Mammary epithelial cell (primary cell): Measurements from ENCODE around the gene MAMLD1.

ENCODE experiments used
- CTCF ChIP-seq, 2 donors: IDR thresholded peaks in 1 of 2; conservative IDR thresholded peaks in 1 of 2; 2 replicates each; pipeline ENCODE4 v1.5.1; 2011 to 2012; ENCODE audit warnings: inconsistent platforms in 2 of 2, low read length in 2 of 2, mild to moderate bottlenecking in 2 of 2, control low read depth in 1 of 2, low read depth in 1 of 2; ENCODE audit not compliant: insufficient read depth in 1 of 2; ENCODE audit errors: extremely low read depth in 1 of 2
- EZH2 ChIP-seq: IDR thresholded peaks from 2 replicates; pipeline ENCODE4 v1.6.1; 2012; ENCODE audit warnings: low read length, inconsistent platforms, borderline replicate concordance

GRCh38 chrX:150323020-150323419 lies 40.1 kb upstream of the MAMLD1 start:
- TF ChIP-seq CTCF (conservative IDR thresholded peaks at IDR 0.05 in 1 of 2, IDR thresholded peaks at IDR 0.05 in 1 of 2; ENCODE audit: extremely low read depth in 1 of 2, insufficient read depth in 1 of 2, low read depth in 1 of 2, low read length in 2 of 2) (no peak), EZH2 (no peak)
